ENCODE data around the gene STUB1.

Gene STUB1

GRCh38 chr16:677316-678190 lies 2.7 kb upstream of the STUB1 start:
- no peak overlapping the region for H3K27ac Mint-ChIP-seq
- H3K4me3 Mint-ChIP-seq, result no peak overlapping the region
- H3K9me3 Mint-ChIP-seq, result no peaks in the 10 kb centered on the region
- H3K27me3 Mint-ChIP-seq, result no peaks in the 10 kb centered on the region
- peaks cover 24% of the 10 kb centered on the region for H3K4me1 Mint-ChIP-seq (ENCODE audit: low read depth)
- peaks cover 23% of the 10 kb centered on the region for H3K36me3 Mint-ChIP-seq (ENCODE audit: low read depth)

- no peaks in the 10 kb centered on the region for H3K27me3 Mint-ChIP-seq
- H3K4me3 Mint-ChIP-seq, result no peak overlapping the region
- peaks cover 32% of the 10 kb centered on the region for H3K4me1 Mint-ChIP-seq (ENCODE audit: low read depth)
- peaks cover 21% of the 10 kb centered on the region for H3K36me3 Mint-ChIP-seq (ENCODE audit: low read depth)
- no peak overlapping the region for H3K27ac Mint-ChIP-seq
- H3K9me3 Mint-ChIP-seq, result no peaks in the 10 kb centered on the region
Measured at GRCh38 chr16:678209-678857, 1.9 kb upstream of the STUB1 start.

- Mint-ChIP-seq H3K4me3 (peak overlapping the region; percentile 78), H3K4me1 (ENCODE audit: low read depth) (peaks cover 33% of the 10 kb centered on the region), H3K36me3 (ENCODE audit: low read depth) (peaks cover 21% of the 10 kb centered on the region), H3K27me3 (no peaks in the 10 kb centered on the region), H3K27ac (peak overlapping the region; percentile 55), H3K9me3 (no peaks in the 10 kb centered on the region)
Measured at GRCh38 chr16:678858-679813, 1.1 kb upstream of the STUB1 start.

- peak overlapping the region; percentile 40 for H3K27ac Mint-ChIP-seq
- peaks cover 33% of the 10 kb centered on the region for H3K4me1 Mint-ChIP-seq (ENCODE audit: low read depth)
- H3K9me3 Mint-ChIP-seq, result no peaks in the 10 kb centered on the region
- no peaks in the 10 kb centered on the region for H3K27me3 Mint-ChIP-seq
- peaks cover 21% of the 10 kb centered on the region for H3K36me3 Mint-ChIP-seq (ENCODE audit: low read depth)
- peak overlapping the region; percentile 85 for H3K4me3 Mint-ChIP-seq
Measured at GRCh38 chr16:680625-680945, 375 bp downstream of the STUB1 start.

- Mint-ChIP-seq H3K4me3 (peak overlapping the region; percentile 85), H3K27ac (peak overlapping the region; percentile 61), H3K9me3 (no peaks in the 10 kb centered on the region), H3K27me3 (no peaks in the 10 kb centered on the region), H3K4me1 (ENCODE audit: low read depth) (peaks cover 33% of the 10 kb centered on the region), H3K36me3 (ENCODE audit: low read depth) (peaks cover 21% of the 10 kb centered on the region)
Measured at GRCh38 chr16:680967-681745, 946 bp downstream of the STUB1 start.

GRCh38 chr16:681746-682427 lies 1.7 kb downstream of the STUB1 start:
- H3K9me3 Mint-ChIP-seq, result no peaks in the 10 kb centered on the region
- H3K36me3 Mint-ChIP-seq (ENCODE audit: low read depth), result peaks cover 21% of the 10 kb centered on the region
- peak overlapping the region; percentile 85 for H3K4me3 Mint-ChIP-seq
- peak overlapping the region; percentile 63 for H3K27ac Mint-ChIP-seq
- H3K4me1 Mint-ChIP-seq (ENCODE audit: low read depth), result peaks cover 33% of the 10 kb centered on the region
- H3K27me3 Mint-ChIP-seq, result no peaks in the 10 kb centered on the region

GRCh38 chr16:682493-683395 lies 2.5 kb downstream of the STUB1 start:
- Mint-ChIP-seq H3K36me3 (ENCODE audit: low read depth) (peaks cover 21% of the 10 kb centered on the region), H3K27me3 (no peaks in the 10 kb centered on the region), H3K9me3 (no peaks in the 10 kb centered on the region), H3K4me3 (peak overlapping the region; percentile 85), H3K4me1 (ENCODE audit: low read depth) (peaks cover 33% of the 10 kb centered on the region), H3K27ac (peak overlapping the region; percentile 63)

- H3K9me3 Mint-ChIP-seq, result no peaks in the 10 kb centered on the region
- H3K36me3 Mint-ChIP-seq (ENCODE audit: low read depth), result peaks cover 21% of the 10 kb centered on the region
- H3K27ac Mint-ChIP-seq, result peak overlapping the region; percentile 63
- peak overlapping the region; percentile 85 for H3K4me3 Mint-ChIP-seq
- H3K4me1 Mint-ChIP-seq (ENCODE audit: low read depth), result peaks cover 33% of the 10 kb centered on the region
- no peaks in the 10 kb centered on the region for H3K27me3 Mint-ChIP-seq
Measured at GRCh38 chr16:683396-684070, 3.3 kb downstream of the STUB1 start.

- Mint-ChIP-seq H3K9me3 (no peaks in the 10 kb centered on the region), H3K4me1 (ENCODE audit: low read depth) (peaks cover 39% of the 10 kb centered on the region), H3K27ac (peak within 1 kb of the TSS; percentile 63), H3K27me3 (no peaks in the 10 kb centered on the region), H3K4me3 (peak within 1 kb of the TSS; percentile 85), H3K36me3 (ENCODE audit: low read depth) (peaks cover 21% of the 10 kb centered on the region)
Measured at GRCh38 chr16:684071-684794, 4.0 kb downstream of the STUB1 start, which contains the start of gene JMJD8. Gene JMJD8 (minus strand): TSS chr16:684334. CDS start chr16:684319, 15 bp downstream.

GRCh38 chr16:684961-685696 lies 4.9 kb downstream of the STUB1 start:
- Mint-ChIP-seq H3K36me3 (ENCODE audit: low read depth) (peaks cover 21% of the 10 kb centered on the region), H3K27me3 (no peaks in the 10 kb centered on the region), H3K4me3 (peak overlapping the region; percentile 3), H3K4me1 (ENCODE audit: low read depth) (peaks cover 42% of the 10 kb centered on the region), H3K9me3 (no peaks in the 10 kb centered on the region), H3K27ac (no peak overlapping the region)

GRCh38 chr16:685967-686366 lies 5.8 kb downstream of the STUB1 start:
- H3K4me1 Mint-ChIP-seq (ENCODE audit: low read depth), result peaks cover 48% of the 10 kb centered on the region
- no peaks in the 10 kb centered on the region for H3K9me3 Mint-ChIP-seq
- no peak overlapping the region for H3K27ac Mint-ChIP-seq
- H3K27me3 Mint-ChIP-seq, result no peaks in the 10 kb centered on the region
- H3K4me3 Mint-ChIP-seq, result no peak overlapping the region
- peaks cover 20% of the 10 kb centered on the region for H3K36me3 Mint-ChIP-seq (ENCODE audit: low read depth)
